ENCODE data around the gene DAB1. TPM values are rescaled to one million over a fixed set of nuclear protein-coding genes. Genes with fewer than 3 reads are reported as not detected.
A peak's percentile ranks its signal among the peaks of the same experiment; 100 is the strongest.
"Not testable (repeated sequence)": the region's sequence is repeated elsewhere in the genome, so short reads cannot be mapped to it uniquely, and the experiment has no call there.

The DAB1 gene
- polyA plus RNA-seq, 6 donors from 2014 or later: 0.11 TPM; not detected in 5

- no peaks in the 10 kb centered on the region for H3K9me3 Mint-ChIP-seq
- no peak for DNase-seq
- no peak for ATAC-seq (ENCODE audit: low read depth in 2 of 2)
- no peaks in the 10 kb centered on the region for H3K36me3 Mint-ChIP-seq
- H3K27ac Mint-ChIP-seq: no peak overlapping the region
- H3K27me3 Mint-ChIP-seq: peaks cover 0 to 8% (median 0%) of the 10 kb centered on the region in 3 donors
- H3K4me1 Mint-ChIP-seq: no peaks in the 10 kb centered on the region
- no peak overlapping the region for H3K4me3 Mint-ChIP-seq
Observed at GRCh38 chr1:57232500-57232899, 191.4 kb downstream of the DAB1 start.

DNA sequence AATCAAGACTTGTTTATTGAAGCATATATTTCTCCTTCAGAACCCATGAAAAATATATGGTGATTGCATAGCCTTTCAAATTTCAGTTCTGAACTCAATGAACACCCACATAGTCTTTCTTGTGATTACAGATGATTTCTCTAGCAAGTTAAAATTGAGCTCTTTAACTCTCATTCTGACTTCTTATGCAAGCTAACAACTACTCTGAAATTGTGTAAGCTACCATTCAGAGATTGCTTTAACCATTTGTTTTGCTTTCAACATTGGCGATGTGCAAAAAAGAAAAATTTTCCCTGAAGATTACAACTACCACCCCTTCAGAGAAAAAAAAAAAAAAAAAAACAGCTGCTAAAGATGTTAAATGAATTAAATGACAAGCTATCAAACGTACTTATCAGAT lies 193.9 kb downstream of the DAB1 start:
- Mint-ChIP-seq H3K4me3 (no peak overlapping the region), H3K36me3 (no peaks in the 10 kb centered on the region), H3K4me1 (no peaks in the 10 kb centered on the region), H3K27ac (no peak overlapping the region), H3K9me3 (peaks cover 0 to 11% (median 0%) of the 10 kb centered on the region in 7 donors), H3K27me3 (no peaks in the 10 kb centered on the region)
- no peak for DNase-seq
- no peak for ATAC-seq (ENCODE audit: low read depth in 2 of 2)

- Mint-ChIP-seq H3K4me3 (no peak overlapping the region), H3K27me3 (no peaks in the 10 kb centered on the region), H3K27ac (no peak overlapping the region), H3K36me3 (no peaks in the 10 kb centered on the region), H3K9me3 (peaks cover 0 to 14% (median 0%) of the 10 kb centered on the region in 7 donors), H3K4me1 (no peaks in the 10 kb centered on the region)
- no peak for ATAC-seq (ENCODE audit: low read depth in 2 of 2)
- no peak for DNase-seq
Observed at GRCh38 chr1:57229076-57229475, 194.8 kb downstream of the DAB1 start.

GRCh38 chr1:57222801-57223200 lies 201.1 kb downstream of the DAB1 start:
- Mint-ChIP-seq H3K27ac (no peak overlapping the region), H3K27me3 (no peaks in the 10 kb centered on the region), H3K36me3 (no peaks in the 10 kb centered on the region), H3K9me3 (peaks cover 0 to 17% (median 5%) of the 10 kb centered on the region in 7 donors), H3K4me1 (no peaks in the 10 kb centered on the region), H3K4me3 (no peak overlapping the region)
- ATAC-seq (ENCODE audit: low read depth in 2 of 2) (no peak), DNase-seq (no peak)

DNA sequence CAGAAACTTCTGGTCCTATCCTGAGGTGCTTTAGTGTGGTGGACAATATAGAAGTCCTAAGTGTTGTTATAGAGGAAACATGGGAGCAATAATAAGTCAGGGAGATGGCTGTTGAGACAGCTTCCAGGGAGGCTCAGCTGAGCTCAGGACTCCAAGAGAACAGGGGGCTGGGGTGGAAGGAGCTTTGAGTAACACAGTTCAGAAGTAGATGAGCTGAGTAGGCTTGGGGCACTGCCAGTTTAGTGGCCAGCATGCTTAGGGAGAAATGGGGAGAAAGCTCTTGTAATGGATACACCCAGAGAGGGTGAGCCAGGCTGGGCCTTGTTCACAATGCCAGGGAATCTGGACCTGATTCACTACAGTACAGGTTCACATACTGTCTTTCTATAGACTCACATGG lies 201.6 kb downstream of the DAB1 start:
- Mint-ChIP-seq H3K27ac (no peak overlapping the region), H3K9me3 (peaks cover 0 to 17% (median 5%) of the 10 kb centered on the region in 7 donors), H3K36me3 (no peaks in the 10 kb centered on the region), H3K4me1 (no peaks in the 10 kb centered on the region), H3K27me3 (no peaks in the 10 kb centered on the region), H3K4me3 (no peak overlapping the region)
- ATAC-seq (ENCODE audit: low read depth in 2 of 2) (no peak), DNase-seq (no peak)

DNA sequence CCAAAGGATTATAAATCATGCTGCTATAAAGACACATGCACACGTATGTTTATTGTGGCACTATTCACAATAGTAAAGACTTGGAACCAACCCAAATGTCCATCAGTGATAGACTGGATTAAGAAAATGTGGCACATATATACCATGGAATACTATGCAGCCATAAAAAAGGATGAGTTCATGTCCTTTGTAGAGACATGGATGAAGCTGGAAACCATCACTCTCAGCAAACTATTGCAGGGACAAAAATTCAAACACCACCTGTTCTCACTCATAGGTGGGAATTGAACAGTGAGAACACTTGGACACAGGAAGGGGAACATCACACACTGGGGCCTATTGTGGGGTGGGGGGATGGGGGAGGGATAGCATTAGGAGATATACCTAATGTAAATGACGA lies 203.0 kb downstream of the DAB1 start:
- peaks cover 0 to 17% (median 2%) of the 10 kb centered on the region in 7 donors for H3K9me3 Mint-ChIP-seq
- ATAC-seq (ENCODE audit: low read depth in 2 of 2); H3K4me3 Mint-ChIP-seq; H3K27ac Mint-ChIP-seq; H3K4me1 Mint-ChIP-seq; H3K27me3 Mint-ChIP-seq; H3K36me3 Mint-ChIP-seq; DNase-seq: not testable (repeated sequence)

DNA sequence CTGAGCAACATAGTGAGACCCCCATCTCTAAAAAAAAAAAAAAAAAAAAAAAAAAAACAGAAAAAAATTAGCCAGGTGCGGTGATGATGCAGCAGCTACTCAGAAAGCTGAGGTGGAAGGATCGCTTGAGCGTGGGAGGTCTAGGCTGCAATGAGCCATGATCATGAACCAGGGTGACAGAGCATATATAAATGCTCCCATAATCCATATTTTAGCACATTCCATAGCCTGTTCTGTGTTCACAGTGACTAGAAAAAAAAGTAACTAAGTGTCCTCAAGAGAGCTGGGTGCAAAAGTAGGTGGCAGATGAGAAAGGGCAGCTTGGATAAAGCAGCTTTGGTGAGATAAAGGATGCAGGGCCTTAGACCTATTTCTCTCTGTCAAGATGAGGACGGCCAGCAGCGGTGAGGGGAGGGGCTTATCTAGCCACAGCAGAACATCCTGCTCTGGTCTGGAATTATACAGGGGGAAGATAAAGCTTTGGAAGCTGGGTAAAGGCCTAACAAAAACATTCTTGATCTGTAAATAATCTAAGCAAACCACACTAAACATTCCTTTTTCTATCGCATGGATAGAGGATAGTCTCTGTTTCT lies 205.3 kb downstream of the DAB1 start:
- Mint-ChIP-seq H3K4me1 (no peaks in the 10 kb centered on the region), H3K36me3 (no peaks in the 10 kb centered on the region), H3K27ac (no peak overlapping the region), H3K4me3 (peak overlapping the region in 1 of 8 donors; percentile 18), H3K9me3 (peaks cover 0 to 13% (median 1%) of the 10 kb centered on the region in 7 donors), H3K27me3 (no peaks in the 10 kb centered on the region)
- DNase-seq: no peak
- no peak for ATAC-seq (ENCODE audit: low read depth in 2 of 2)

GRCh38 chr1:57217905-57218304 lies 206.0 kb downstream of the DAB1 start:
- H3K27ac Mint-ChIP-seq: no peak overlapping the region
- H3K36me3 Mint-ChIP-seq: no peaks in the 10 kb centered on the region
- ATAC-seq (ENCODE audit: low read depth in 2 of 2) (no peak), DNase-seq (no peak)
- no peaks in the 10 kb centered on the region for H3K4me1 Mint-ChIP-seq
- peaks cover 0 to 13% (median 1%) of the 10 kb centered on the region in 7 donors for H3K9me3 Mint-ChIP-seq
- H3K27me3 Mint-ChIP-seq: no peaks in the 10 kb centered on the region
- H3K4me3 Mint-ChIP-seq: no peak overlapping the region

GRCh38 chr1:57214951-57215575 lies 208.8 kb downstream of the DAB1 start:
- DNase-seq (no peak), ATAC-seq (ENCODE audit: low read depth in 2 of 2) (no peak)
- no peak overlapping the region for H3K4me3 Mint-ChIP-seq
- H3K27me3 Mint-ChIP-seq: no peaks in the 10 kb centered on the region
- H3K4me1 Mint-ChIP-seq: no peaks in the 10 kb centered on the region
- H3K27ac Mint-ChIP-seq: no peak overlapping the region
- H3K36me3 Mint-ChIP-seq: no peaks in the 10 kb centered on the region
- peaks cover 0 to 8% (median 0%) of the 10 kb centered on the region in 7 donors for H3K9me3 Mint-ChIP-seq

DNA sequence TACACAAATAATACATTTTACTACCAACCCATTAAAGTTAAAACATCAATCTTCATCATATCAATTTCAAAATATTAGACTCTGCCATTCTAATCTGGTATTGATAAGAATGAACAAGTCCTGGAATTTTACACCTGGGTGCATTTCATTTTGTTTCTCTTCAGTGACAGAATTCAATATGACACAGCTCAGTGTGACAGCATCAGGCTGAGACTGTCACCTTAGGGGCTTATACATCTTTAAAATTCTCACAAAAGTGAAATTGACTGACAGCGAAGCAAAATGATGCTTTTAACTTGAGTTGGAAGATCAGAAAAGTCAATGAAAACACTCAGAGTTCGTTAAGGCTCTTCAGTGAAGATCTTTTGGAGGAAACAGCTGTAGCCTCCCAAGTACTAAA lies 213.0 kb downstream of the DAB1 start:
- DNase-seq (no peak), ATAC-seq (ENCODE audit: low read depth in 2 of 2) (no peak)
- Mint-ChIP-seq H3K4me1 (no peaks in the 10 kb centered on the region), H3K9me3 (peaks cover 0 to 1% (median 0%) of the 10 kb centered on the region in 7 donors), H3K36me3 (no peaks in the 10 kb centered on the region), H3K27ac (no peak overlapping the region), H3K4me3 (no peak overlapping the region), H3K27me3 (no peaks in the 10 kb centered on the region)

DNA sequence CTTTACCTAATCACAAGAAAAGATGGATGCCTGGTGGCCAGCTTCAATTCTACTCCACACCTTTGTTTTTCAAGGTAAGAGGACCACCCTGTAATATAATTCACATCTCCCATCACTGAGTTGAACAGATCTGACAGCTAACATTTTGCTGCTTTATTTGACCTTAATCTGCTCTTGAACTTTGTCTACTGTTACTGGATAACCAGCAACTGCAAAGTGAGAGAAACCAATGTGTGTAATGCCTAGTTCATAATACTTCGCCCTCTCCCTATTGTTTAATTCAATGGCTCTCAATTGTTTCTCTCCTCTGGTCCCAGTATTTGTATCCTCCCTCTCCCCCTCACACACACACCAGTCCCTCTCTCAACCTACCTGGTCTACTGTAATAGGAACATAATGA lies 214.4 kb downstream of the DAB1 start:
- Mint-ChIP-seq H3K27me3 (no peaks in the 10 kb centered on the region), H3K27ac (no peak overlapping the region), H3K4me1 (no peaks in the 10 kb centered on the region), H3K9me3 (peaks cover 0 to 1% (median 0%) of the 10 kb centered on the region in 7 donors), H3K36me3 (no peaks in the 10 kb centered on the region), H3K4me3 (no peak overlapping the region)
- DNase-seq (no peak), ATAC-seq (ENCODE audit: low read depth in 2 of 2) (no peak)

GRCh38 chr1:57208741-57209302 lies 215.0 kb downstream of the DAB1 start:
- no peak for DNase-seq
- H3K4me1 Mint-ChIP-seq: no peaks in the 10 kb centered on the region
- H3K4me3 Mint-ChIP-seq: no peak overlapping the region
- no peaks in the 10 kb centered on the region for H3K27me3 Mint-ChIP-seq
- H3K27ac Mint-ChIP-seq: no peak overlapping the region
- no peak for ATAC-seq (ENCODE audit: low read depth in 2 of 2)
- H3K9me3 Mint-ChIP-seq: peaks cover 0 to 1% (median 0%) of the 10 kb centered on the region in 7 donors
- no peaks in the 10 kb centered on the region for H3K36me3 Mint-ChIP-seq

DNA sequence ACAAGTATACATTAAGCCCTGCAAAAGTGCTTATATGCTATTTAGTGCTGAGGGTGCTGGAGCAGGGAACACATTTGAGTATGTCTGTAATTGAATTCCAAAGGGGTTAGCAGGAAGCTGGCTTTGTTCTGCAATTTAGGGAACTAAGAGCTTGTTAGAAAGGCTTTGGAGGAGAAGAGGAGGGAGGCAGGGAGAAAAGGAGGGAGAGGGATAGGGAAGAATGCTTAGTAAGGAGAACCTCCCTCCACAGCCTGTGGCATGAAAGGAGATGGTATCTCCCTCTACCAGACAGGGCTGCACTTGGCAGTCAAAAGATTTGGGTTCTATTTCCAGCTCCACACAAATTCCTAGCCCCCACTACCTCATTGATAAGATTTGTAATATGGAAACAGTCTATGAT lies 217.8 kb downstream of the DAB1 start:
- Mint-ChIP-seq H3K36me3 (no peaks in the 10 kb centered on the region), H3K9me3 (peaks cover 0 to 9% (median 0%) of the 10 kb centered on the region in 7 donors), H3K27me3 (peaks cover 0 to 7% (median 0%) of the 10 kb centered on the region in 3 donors), H3K27ac (no peak overlapping the region), H3K4me1 (no peaks in the 10 kb centered on the region), H3K4me3 (no peak overlapping the region)
- DNase-seq (no peak), ATAC-seq (ENCODE audit: low read depth in 2 of 2) (no peak)

Data from naive B cell (primary cell).